ENCODE results near the gene MYO1E.
"Not testable (repeated sequence)": the region's sequence is repeated elsewhere in the genome, so short reads cannot be mapped to it uniquely, and the experiment has no call there.

MYO1E gene

DNA sequence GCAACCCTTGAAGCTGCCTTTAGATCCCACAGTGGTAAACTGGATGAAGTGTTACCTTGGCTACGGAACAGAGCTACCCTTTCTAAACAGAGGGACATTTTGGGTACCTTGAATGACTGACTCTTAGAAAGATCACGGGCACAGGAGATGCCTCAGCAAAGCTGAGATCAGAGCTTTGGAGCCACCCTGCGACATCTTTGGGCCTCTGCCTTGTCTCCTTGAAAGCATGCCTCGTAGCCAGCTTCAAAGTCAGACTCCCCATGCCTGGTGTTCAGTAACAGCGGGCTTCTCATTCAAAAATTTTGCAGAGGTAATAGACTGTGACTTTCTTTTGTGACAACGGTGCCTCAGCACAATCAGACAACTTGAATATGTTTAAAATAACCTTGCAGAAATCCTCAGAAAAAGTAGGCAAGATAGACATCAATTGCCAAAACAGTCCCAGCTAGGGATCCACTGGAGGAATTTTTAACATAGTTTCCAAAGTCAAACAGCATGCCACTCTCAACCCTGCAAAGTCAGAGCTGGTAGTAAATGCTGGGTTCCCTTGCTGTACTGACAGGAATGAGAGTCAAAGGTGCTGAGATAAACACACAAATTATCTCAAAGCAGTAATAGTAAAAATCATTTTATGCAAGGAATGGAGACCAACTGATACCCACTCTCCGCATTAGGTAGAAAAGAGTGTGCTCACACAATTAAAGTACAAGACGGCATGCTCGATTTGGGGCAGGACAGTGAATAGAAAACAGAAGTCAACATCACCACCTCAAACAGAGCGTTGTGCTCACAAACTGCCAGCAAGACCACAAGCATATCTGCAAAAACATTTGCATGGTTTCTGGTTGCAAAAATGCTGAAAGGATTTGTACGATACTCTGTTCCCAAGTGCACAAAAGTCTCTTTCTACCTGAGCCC, 82.1 kb downstream of the MYO1E start:
- TF ChIP-seq, protein P1, sequence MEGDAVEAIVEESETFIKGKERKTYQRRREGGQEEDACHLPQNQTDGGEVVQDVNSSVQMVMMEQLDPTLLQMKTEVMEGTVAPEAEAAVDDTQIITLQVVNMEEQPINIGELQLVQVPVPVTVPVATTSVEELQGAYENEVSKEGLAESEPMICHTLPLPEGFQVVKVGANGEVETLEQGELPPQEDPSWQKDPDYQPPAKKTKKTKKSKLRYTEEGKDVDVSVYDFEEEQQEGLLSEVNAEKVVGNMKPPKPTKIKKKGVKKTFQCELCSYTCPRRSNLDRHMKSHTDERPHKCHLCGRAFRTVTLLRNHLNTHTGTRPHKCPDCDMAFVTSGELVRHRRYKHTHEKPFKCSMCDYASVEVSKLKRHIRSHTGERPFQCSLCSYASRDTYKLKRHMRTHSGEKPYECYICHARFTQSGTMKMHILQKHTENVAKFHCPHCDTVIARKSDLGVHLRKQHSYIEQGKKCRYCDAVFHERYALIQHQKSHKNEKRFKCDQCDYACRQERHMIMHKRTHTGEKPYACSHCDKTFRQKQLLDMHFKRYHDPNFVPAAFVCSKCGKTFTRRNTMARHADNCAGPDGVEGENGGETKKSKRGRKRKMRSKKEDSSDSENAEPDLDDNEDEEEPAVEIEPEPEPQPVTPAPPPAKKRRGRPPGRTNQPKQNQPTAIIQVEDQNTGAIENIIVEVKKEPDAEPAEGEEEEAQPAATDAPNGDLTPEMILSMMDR (IDR thresholded peaks at IDR 0.05; ENCODE audit: low read length, missing control alignments), result no peak
- no peak overlapping the region for H3K4me3 ChIP-seq (replicated peaks; ENCODE audit: low read depth, low read length)
- DNase-seq (ENCODE audit: low read depth), result no peak

DNA sequence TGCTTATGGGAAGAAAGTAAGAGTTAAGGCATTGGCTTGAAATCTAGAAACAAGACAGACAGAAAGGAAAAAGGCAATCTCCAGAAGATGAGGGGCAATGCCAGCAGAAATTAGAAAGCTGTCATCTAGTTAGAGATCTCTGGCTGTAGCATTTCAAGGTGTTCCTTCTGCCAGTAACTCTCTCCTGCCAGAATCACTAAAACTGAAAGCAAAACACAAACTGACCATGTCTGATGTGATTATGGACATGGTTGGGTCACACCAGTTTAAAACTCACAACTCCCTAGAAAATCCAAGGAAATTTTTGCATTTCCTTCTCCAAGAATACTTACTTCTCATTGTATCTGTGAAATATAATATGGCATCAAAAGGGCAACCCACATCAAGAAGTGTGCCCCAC, 83.1 kb downstream of the MYO1E start:
- H3K4me3 ChIP-seq (replicated peaks; ENCODE audit: low read depth, low read length), result no peak overlapping the region
- TF ChIP-seq, protein P1 (IDR thresholded peaks at IDR 0.05; ENCODE audit: low read length, missing control alignments), result no peak
- no peak for DNase-seq (ENCODE audit: low read depth)

DNA sequence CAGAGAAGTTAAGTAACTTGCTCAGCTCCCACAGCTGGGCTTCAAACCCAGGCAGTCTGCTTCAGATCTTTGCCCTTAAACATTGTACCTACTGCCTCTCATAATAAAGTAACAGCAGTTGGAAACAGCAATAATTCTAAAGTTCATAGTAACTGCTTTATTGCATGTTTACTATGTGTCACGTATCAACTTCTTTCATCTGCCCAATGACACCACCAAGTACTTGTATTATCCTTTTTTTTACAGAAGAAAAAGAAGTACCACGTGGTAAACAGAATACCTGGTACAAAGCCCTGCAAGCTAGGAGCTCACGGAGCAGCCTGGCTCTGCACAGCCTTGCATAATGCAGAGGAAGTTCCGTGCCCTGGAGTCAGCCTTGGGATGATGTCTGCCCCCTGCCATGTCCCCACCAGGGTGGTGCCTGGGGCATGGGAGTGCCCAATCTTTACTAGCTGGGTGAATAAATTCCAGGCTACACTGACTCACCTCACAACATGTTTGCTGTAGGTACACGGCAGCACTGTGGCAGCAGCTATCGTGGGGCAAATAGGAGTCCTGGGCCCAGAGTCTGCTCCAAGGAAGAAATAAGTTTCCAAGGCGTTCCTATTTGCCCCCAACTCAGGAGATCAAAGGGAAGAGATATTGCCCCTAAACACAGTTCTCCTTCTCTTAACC, 88.8 kb downstream of the MYO1E start:
- no peak overlapping the region for H3K4me3 ChIP-seq (replicated peaks; ENCODE audit: low read depth, low read length)
- TF ChIP-seq, protein P1 (IDR thresholded peaks at IDR 0.05; ENCODE audit: low read length, missing control alignments), result no peak
- DNase-seq (ENCODE audit: low read depth), result no peak

DNA sequence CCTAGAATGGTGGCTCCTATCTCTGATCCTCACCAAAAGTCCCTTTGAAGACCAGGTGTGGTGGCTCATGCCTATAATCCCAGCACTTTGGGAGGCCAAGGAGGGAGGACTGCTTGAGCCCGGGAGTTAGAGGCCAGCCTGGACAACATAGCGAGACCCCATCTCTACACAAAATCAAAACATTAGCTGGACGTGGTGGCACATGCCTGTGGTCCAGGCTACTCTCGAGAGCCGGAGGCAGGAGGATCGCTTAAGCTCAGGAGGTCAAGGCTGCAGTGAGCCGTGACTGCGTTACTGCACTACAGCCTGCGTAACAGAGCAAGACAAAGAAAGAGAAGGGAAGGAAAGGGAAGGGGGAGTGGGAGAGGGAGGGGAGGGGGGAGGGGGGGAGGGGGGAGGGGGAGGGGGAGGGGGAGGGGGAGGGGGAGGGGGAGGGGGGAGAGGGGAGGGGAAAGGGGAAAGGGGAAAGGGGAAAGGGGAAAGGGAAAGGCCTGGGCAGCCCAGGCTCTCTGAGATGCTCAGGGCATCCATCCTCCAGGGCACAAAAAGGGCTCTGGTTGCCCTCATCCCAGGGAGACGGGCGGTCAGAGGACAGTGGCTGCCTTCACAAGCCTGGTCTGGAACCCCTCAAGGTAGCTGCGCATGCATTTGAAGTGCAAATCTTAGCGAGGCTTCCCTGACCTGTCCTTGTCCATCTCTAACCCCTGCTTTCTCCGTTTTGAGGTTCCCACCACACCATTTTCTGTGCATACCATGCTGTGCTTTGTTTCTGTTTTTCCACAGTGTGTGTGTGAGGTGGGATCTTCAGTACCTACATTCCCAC, 89.9 kb downstream of the MYO1E start:
- no peak for DNase-seq (ENCODE audit: low read depth)
- TF ChIP-seq, protein P1 (IDR thresholded peaks at IDR 0.05; ENCODE audit: low read length, missing control alignments), result no peak
- H3K4me3 ChIP-seq (replicated peaks; ENCODE audit: low read depth, low read length), result no peak overlapping the region

DNA sequence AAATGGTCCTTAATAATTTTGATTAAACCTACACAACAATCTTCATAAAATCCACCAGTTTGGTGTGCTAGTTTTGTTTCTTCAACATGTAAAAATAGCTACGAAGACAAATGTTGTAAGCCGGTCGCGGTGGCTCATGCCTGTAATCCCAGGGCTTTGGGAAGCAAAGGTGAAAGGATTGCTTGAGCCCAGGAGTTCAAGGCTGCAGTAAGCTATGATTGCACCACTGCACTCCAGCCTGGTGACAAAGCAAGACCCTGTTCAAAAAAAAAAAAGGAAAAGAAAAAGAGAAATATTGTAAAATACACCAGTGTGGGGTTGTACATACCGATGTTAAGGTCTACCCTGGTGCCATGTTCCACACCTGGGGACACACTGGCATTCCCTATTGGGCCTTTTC, 91.0 kb downstream of the MYO1E start:
- TF ChIP-seq, protein P1 (IDR thresholded peaks at IDR 0.05; ENCODE audit: low read length, missing control alignments), result no peak
- DNase-seq (ENCODE audit: low read depth), result no peak
- no peak overlapping the region for H3K4me3 ChIP-seq (replicated peaks; ENCODE audit: low read depth, low read length)

DNA sequence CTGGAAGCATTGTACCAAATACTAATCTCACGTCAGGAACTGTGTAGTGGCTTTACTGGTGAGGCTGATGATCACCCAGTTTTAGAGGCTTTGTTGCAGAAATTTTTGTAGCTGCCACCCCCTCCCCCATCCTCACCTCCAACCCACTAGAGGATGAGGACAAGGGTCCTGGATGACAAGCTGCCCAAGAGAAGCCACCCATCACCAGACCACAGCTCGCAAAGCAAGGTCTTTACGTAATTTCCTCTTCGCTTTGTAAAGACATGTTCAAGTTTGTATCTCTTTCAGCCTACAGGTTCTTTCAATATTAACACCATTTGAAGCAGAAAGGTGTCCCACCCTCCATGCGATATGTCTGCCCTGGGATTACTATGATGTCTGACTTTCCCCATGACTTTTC, 91.8 kb downstream of the MYO1E start:
- TF ChIP-seq, protein P1 (IDR thresholded peaks at IDR 0.05; ENCODE audit: low read length, missing control alignments), result no peak
- no peak overlapping the region for H3K4me3 ChIP-seq (replicated peaks; ENCODE audit: low read depth, low read length)
- DNase-seq (ENCODE audit: low read depth), result no peak

DNA sequence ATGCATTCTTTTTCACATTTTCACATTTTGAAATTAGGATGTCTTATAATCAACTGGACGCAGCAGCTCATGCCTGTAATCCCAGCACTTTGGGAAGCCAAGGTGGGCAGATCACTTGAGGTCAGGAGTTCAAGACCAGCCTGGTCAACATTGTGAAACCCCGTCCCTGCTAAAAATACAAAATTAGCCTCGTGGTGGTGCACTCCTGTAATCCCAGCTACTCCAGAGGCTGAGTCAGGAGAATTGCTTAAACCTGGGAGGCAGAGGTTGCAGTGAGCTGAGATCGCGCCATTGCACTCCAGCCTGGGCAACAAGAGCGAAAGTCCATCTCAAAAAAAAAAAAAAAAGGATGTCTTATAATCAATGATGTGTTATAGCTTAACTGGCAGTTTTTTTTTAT, 92.4 kb downstream of the MYO1E start:
- not testable (repeated sequence) for H3K4me3 ChIP-seq (replicated peaks; ENCODE audit: low read depth, low read length); DNase-seq (ENCODE audit: low read depth)
